Neural crest cell (in vitro differentiated cells): ENCODE data around the gene CAPZA1. TPM values are rescaled to one million over a fixed set of nuclear protein-coding genes. Genes with fewer than 3 reads are reported as not detected.

Experiments
- DNase-seq: peaks from one replicate; pipeline ENCODE4 v3.0.0; 2021; ENCODE audit warnings: low read depth, mixed read lengths, low spot score
- H3K27ac Mint-ChIP-seq: one replicate; pipeline ENCODE4 v1.8.0; 2021; ENCODE audit warnings: mild to moderate bottlenecking, mixed read lengths; ENCODE audit not compliant: unreplicated experiment
- H3K27me3 Mint-ChIP-seq: 2 replicates; pipeline ENCODE4 v1.8.0; 2021; ENCODE audit warnings: low read depth, mild to moderate bottlenecking, mixed read lengths
- H3K36me3 Mint-ChIP-seq: 2 replicates; pipeline ENCODE4 v1.8.0; 2021; ENCODE audit warnings: low read depth, mild to moderate bottlenecking, mixed read lengths
- H3K4me1 Mint-ChIP-seq: 2 replicates; pipeline ENCODE4 v1.8.0; 2021; ENCODE audit warnings: mixed read lengths
- H3K4me3 Mint-ChIP-seq: one replicate; pipeline ENCODE4 v1.8.0; 2021; ENCODE audit warnings: mild to moderate bottlenecking, mixed read lengths
- H3K9me3 Mint-ChIP-seq: 2 replicates; pipeline ENCODE4 v1.8.0; 2021; ENCODE audit warnings: mixed read lengths
- CTCF ChIP-seq: fragments of 200-600 bp; sonication (generic); conservative IDR thresholded peaks from 2 replicates; pipeline ENCODE4 v1.5.0; 2021; ENCODE audit warnings: antibody characterized with exemption, mild to moderate bottlenecking
- total RNA-seq: library from RNA; stranded (reverse); gene quantifications from 2 replicates; pipeline ENCODE4 v1.2.1, GENCODE V29; 2021

Gene CAPZA1
- total RNA-seq, 1 donor from 2014 or later, result 131 TPM

DNA sequence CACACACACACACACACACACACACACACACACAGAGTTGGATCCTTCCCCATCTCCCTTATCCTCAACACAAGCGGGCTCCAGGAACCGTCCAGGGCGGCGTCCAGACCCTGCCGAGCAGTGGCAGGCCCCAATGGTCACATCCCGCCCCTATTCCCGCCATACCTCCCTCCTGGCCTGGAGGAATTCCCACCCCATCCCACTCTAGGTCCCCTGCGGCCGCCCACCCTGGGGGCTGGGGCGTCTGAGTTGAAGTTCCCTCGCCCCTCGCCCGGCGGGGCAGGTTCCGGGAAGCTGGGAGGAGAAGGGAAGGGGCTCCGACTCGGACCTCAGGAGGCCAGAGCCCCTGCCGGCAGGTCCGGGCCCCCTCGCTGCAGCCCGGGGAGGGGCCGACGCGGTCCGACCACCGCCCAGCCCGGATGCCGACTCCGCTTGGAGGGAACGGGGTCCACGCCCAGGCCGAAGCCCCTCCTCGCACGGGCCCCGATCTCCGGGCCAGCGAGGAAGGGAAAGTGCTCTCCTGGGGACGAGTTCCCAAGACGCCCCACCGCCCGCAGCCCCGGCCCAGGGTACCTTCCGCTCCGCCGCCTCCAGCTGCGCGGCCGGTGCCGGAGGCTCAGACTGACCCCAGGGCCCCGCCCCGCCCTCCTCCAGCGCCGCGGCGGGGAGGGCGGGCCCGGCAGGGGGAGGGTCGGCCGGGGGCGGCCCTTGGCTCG, 87.0 kb downstream of the CAPZA1 start, which contains the start of gene RHOC:
Gene RHOC (minus strand): TSS at position 623 of the 716 bp plus-strand sequence. CDS start 3,328 bp downstream, outside the sequence.
- Mint-ChIP-seq H3K4me1 (peaks cover 55% of the 10 kb centered on the region), H3K27ac (no peak within 1 kb of the TSS), H3K4me3 (peak within 1 kb of the TSS; percentile 94), H3K36me3 (no peaks in the 10 kb centered on the region), H3K27me3 (peaks cover 25% of the 10 kb centered on the region), H3K9me3 (no peaks in the 10 kb centered on the region)
- peak; percentile 59 for DNase-seq
- TF ChIP-seq CTCF, result no peak

GRCh38 chr1:112707221-112708001, 87.8 kb downstream of the CAPZA1 start:
- Mint-ChIP-seq H3K9me3 (no peaks in the 10 kb centered on the region), H3K36me3 (no peaks in the 10 kb centered on the region), H3K27me3 (peaks cover 31% of the 10 kb centered on the region), H3K4me1 (peaks cover 47% of the 10 kb centered on the region), H3K27ac (no peak overlapping the region), H3K4me3 (peak overlapping the region; percentile 92)
- TF ChIP-seq CTCF, result peak; percentile 93
- DNase-seq, result peak; percentile 85

GRCh38 chr1:112708002-112708448, 88.4 kb downstream of the CAPZA1 start:
- Mint-ChIP-seq H3K9me3 (no peaks in the 10 kb centered on the region), H3K27ac (no peak overlapping the region), H3K4me3 (peak overlapping the region; percentile 92), H3K4me1 (peaks cover 41% of the 10 kb centered on the region), H3K27me3 (peaks cover 37% of the 10 kb centered on the region), H3K36me3 (no peaks in the 10 kb centered on the region)
- TF ChIP-seq CTCF, result no peak
- no peak for DNase-seq

DNA sequence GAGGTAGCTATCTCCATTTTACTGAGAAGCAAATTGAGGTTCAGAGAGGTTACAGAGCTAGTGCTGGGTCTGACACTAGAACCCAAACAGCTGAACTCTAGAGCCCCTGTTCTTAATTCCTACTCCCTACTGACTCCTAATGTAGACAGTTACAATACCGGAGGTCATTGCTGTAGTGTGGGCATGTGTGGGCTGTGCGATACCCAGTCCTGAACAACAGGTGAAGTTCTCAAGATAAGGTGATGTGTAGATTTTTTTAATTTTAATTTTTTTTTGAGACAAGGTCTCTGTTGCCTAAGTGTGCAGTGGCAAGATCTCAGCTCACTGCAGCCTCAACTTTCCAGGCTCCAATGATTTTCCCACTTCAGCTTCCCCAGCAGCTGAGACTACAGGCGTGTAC, 88.9 kb downstream of the CAPZA1 start:
- no peak overlapping the region for H3K27ac Mint-ChIP-seq
- no peaks in the 10 kb centered on the region for H3K36me3 Mint-ChIP-seq
- H3K9me3 Mint-ChIP-seq, result no peaks in the 10 kb centered on the region
- peaks cover 38% of the 10 kb centered on the region for H3K4me1 Mint-ChIP-seq
- H3K27me3 Mint-ChIP-seq, result peaks cover 42% of the 10 kb centered on the region
- no peak for DNase-seq
- H3K4me3 Mint-ChIP-seq, result peak overlapping the region; percentile 92
- TF ChIP-seq CTCF, result no peak

DNA sequence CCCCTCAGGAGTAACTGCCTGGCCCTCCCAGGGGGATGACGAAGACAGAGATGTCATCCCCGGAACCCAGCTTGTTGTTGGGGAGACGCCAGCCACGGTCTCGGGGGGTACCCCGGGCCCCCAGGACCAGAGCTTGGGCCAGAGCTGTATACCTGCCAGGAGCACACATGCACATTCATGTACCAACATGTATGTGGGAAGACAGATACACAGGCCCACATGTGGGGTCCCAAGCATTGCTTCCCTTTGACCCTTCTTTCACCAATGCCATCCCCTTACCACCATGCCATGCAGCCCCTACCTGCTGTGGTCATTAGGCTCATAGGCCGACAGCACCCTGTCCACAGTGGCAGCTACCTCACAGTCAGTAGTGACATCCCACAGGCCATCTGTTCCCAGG, 90.5 kb downstream of the CAPZA1 start:
- no peak overlapping the region for H3K27ac Mint-ChIP-seq
- H3K4me3 Mint-ChIP-seq, result peak overlapping the region; percentile 26
- H3K9me3 Mint-ChIP-seq, result no peaks in the 10 kb centered on the region
- no peak for DNase-seq
- H3K27me3 Mint-ChIP-seq, result peaks cover 53% of the 10 kb centered on the region
- no peaks in the 10 kb centered on the region for H3K36me3 Mint-ChIP-seq
- TF ChIP-seq CTCF, result no peak
- H3K4me1 Mint-ChIP-seq, result peaks cover 27% of the 10 kb centered on the region
